ELR (cell line): ENCODE data around the gene WDR88.
"Not testable (repeated sequence)": the region's sequence is repeated elsewhere in the genome, so short reads cannot be mapped to it uniquely, and the experiment has no call there.

ENCODE experiments used
- DNase-seq: peaks from one replicate; pipeline ENCODE4 v3.0.0-alpha.2; 2015; ENCODE audit warnings: low read depth

Gene WDR88

GRCh38 chr19:33129901-33130300 lies 2.0 kb upstream of the WDR88 start:
- no peak for DNase-seq

GRCh38 chr19:33130433-33130832 lies 1.5 kb upstream of the WDR88 start:
- DNase-seq: no peak

GRCh38 chr19:33132425-33132824 lies 511 bp downstream of the WDR88 start:
- no peak for DNase-seq

GRCh38 chr19:33133438-33134031 lies 1.6 kb downstream of the WDR88 start:
- DNase-seq: no peak

DNA sequence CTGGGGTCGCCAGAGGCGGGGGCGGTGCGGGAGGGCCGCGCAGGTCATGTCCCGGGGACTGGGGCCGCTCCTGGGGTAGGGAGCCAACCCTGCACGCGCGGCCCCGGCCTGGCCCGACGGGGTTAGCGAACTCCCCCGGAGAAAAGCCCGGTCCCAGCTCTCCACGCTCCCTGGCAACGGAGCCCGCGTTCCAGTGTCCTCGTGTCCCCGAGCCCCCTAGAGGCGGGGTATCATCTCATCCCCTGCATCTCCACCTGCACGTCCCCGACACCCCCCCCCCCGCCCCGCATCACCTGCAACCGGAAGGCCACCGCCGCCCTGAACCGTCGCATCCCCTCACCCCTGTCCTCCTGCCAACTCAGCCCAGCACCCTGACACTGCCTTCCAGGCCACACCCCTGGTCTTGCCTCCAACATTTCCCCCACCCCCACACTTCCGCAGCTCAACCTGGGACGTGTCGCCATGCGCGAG lies 2.7 kb downstream of the WDR88 start:
- no peak for DNase-seq

- no peak for DNase-seq
These were observed 7.3 kb downstream of the WDR88 start for GRCh38 chr19:33139165-33139564.

DNA sequence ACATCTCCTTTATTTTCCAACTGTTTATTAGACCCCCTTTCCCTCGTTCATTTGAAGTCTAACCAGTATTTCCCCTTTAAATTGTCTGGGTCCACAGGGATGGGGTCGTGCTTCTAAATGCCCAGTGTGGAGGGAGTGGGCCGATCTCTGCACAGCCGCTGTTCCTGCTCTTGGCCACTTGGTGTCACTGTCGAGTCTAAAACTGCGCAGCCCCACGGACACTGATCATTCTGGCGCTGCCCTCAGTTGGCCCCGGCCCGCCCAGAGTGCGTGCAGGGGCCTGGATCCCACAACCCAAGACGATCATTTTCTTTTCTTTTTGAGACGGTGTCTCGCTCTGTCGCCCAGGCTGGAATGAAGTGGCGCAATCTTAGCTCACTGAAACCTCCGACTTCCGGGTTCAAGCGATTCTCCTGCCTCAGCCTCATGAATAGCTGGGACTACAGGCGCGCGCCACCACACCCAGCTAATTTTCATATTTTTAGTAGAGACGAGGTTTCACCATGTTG lies 12.0 kb downstream of the WDR88 start:
- peak; percentile 58 for DNase-seq

GRCh38 chr19:33146209-33146608 lies 14.3 kb downstream of the WDR88 start:
- DNase-seq: no peak

DNA sequence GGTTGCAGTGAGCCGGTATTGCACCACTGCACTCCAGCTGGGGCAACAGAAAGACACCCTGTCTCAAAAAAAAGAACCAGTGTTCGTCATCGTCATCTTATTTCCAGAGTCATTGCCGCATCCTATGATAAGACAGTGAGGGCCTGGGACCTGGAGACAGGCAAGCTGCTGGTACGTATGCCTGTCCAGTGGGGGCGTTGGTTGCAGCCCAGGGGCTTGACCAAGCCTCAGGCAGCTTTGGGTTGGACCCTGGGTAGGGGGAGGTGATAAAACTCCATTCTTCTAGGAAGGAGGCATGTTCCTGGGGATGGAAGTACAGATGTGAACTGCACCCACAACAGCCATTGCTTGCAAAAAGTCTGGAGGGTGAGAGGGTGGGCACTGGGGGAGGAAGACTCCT lies 15.6 kb downstream of the WDR88 start:
- no peak for DNase-seq

DNA sequence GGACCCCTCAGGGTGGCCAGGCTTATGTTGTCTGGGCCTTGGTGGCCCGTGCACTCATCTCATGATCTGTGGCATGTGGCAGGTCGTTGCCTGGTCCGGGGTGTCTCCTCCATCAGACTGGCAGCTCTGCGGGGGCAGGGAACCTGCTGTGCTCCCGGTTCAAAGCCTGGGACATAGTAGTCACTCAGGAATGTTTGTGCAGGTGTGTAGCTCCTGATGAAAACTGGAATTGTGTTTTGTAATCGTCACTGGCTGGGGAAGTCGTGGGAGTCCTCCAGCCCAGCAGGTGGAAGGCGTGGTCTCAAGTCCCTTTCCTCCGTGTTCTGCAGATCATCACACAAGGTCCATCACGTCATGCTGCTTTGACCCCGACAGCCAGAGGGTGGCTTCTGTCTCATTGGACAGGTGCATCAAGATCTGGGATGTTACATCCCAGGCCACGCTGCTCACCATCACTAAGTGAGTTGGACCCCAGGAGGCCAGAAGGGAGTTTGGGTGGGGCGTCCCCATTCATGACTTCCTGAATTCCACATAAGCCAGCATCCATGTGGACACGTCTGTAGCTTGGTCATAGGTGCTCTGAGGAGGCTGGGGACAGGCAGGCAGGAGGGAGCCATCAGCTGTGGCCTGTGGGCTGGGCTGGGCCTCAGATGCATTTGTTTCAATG lies 19.1 kb downstream of the WDR88 start:
- DNase-seq: no peak

DNA sequence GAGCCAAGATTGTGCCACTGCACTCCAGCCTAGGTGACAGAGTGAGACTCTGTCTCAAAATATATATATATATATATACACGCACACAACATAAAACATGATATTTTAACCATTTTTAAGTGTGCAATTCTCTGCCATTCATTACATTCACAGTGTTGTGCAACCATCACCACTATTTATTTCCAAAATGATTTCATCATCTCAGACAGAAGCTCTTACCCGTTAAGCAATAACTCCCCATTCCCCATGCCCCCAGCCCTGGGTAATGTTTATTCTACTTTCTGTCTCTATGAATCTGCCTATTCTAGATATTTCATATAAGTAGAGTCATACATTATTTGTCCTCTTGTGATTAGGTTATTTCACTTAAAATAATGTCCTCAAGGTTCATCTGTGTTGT lies 20.3 kb downstream of the WDR88 start:
- DNase-seq: no peak

GRCh38 chr19:33152625-33153024 lies 20.7 kb downstream of the WDR88 start:
- not testable (repeated sequence) for DNase-seq

GRCh38 chr19:33154313-33154712 lies 22.4 kb downstream of the WDR88 start:
- not testable (repeated sequence) for DNase-seq

DNA sequence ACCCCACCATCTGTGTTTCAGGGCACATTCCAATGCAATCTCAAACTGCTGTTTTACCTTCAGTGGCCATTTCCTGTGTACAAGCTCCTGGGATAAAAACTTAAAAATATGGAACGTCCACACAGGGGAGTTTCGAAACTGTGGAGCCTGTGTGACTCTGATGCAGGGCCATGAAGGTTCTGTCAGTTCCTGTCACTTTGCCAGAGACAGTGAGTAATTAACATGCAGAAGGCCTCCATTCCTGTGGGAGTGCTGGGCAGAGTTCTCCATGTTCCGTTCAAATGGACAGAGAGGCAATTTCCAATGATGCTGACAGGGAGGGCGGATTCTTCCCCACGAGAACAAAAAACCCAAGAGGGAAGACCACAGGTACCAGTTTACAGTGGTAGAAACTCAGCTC lies 24.4 kb downstream of the WDR88 start:
- peak; percentile 39 for DNase-seq

GRCh38 chr19:33157906-33158305 lies 26.0 kb downstream of the WDR88 start:
- no peak for DNase-seq

DNA sequence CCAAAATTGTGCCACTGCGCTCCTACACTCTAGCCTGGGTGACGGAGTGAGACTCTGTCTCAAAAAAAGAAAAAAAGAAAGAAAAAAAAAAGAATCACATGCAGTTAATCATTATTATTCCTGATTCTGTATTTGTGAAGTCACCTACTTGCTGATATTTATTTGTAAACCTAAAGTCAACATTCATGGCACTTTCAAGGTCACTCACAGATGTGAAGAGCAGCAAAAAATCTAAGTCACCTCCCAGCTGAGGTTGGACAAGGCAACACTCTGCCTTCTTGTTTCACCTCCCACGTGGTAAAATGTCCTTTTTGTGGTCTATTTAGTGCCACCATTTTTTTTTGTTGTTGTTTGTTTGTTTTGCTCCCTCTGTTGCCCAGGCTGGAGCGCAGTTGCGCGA lies 26.5 kb downstream of the WDR88 start:
- DNase-seq: no peak

DNA sequence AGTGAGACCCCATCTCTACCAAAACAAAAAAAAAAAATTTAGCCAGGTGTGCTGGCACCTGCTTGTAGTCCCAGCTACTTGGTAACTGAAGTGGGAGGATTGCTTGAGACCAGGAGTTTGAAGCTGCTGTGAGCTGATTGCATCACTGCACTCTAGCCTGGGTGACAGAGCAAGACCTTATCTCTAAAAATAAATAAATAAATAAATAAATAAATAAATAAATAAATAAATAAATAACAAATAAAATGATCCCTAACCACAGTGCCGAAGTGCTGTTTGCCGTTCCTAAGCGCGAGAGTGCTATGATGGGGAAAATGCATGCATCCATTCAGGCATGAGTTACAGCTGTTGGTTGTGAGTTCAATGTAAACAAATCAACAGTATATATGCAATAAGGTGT lies 27.2 kb downstream of the WDR88 start:
- no peak for DNase-seq

DNA sequence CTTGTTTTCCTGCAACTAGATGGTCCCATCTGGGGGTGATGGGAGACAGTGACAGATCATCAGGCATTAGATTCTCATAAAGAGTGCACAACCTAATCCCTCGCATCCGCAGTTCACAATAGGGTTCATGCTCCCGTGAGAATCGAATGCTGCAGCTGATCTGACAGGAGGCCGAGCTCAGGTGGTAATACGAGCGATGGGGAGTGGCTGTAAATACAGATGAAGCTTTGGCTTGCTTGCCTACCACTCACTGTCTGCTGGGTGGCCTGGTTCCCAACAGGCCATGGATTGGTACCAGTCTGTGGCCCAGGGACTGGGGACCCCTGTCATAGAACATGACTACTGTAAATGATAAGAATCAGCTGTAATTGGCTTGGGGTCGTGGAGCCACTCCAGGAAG lies 28.0 kb downstream of the WDR88 start:
- no peak for DNase-seq

DNA sequence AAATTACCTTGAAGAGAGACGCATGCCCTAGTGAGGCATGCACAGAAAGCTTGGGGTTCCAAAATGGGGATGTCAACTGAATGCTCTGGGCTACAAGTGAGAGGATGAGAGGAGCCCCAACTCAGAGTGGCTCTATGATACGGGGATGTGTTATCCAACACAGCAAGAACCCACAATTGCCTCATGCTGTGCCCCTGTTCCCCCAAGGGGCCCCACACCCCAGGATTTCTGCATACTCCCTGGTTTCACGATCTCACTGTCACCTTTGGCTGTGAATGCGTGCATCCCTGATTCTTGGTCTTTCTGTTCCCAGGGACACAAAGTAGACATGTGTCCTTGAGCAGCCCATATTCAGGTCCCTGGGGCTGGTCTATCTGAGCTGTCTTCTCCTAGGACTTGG lies 29.3 kb downstream of the WDR88 start:
- no peak for DNase-seq

DNA sequence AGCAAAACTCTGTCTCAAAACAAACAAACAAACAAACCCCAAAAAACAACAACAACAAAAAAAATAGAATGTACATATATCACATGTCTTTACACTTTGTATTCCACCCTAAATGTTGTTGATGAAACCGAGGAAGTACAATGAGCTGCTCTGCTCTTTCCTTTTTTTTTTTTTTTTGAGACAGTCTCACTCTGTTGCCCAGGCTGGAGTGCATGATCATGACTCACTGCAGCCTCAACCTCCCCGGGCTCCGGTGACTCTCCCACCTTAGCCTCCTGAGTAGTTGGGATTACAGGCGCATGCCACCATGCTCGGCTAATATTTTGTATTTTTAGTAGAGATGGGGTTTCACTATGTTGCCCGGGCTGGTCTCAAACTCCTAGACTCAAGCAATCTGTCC lies 31.6 kb downstream of the WDR88 start:
- DNase-seq: peak; percentile 8

- DNase-seq: peak; percentile 24
These were observed 34.1 kb downstream of the WDR88 start for GRCh38 chr19:33166037-33166436.

GRCh38 chr19:33167438-33167837 lies 35.5 kb downstream of the WDR88 start:
- DNase-seq: no peak

GRCh38 chr19:33168528-33168927 lies 36.6 kb downstream of the WDR88 start:
- DNase-seq: no peak
